Ecto neural progenitor cell (in vitro differentiated cells): ENCODE measurements around the gene EIF3L.

Experiments used
- DNase-seq: peaks from one replicate; pipeline ENCODE4 v3.0.0-alpha.2; 2018; ENCODE audit warnings: low spot score

EIF3L gene

DNA sequence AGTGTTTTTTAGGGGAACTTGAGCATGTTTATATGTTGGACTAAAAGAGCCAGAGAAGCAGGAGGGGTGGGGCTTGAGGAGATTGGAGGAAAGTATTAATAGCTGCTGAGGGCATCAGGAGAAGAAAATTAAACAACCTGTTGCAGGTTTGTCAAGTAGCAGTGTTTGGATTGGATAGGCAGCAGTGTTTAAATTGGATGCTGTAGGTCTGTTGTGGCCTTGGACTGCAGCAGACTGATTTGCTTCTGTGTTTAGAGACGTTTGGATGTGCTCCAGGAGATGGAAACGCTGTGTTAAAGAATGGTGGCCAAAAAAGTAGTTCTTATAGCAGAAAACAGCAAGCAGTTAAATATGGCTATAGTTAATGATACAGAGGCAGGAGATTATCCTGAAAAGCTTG, 5.7 kb downstream of the EIF3L start:
- DNase-seq: no peak

DNA sequence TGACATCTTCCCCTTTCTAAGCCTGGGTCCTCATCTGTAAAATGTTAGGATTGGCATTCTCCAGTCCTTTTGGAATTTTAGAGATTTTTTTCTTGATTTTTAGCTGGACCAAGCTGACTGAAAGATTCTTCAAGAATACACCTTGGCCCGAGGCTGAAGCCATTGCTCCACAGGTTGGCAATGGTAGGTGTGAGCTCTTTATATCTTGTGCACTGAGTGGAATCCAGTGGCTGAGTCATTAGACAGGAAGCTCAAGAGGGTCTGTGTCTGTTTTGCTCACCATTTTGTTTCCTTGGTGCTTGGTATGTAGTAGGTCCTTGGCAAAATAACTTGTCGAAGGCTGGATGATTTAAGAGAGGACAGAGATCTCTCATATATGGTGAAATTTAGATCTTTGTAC, 6.2 kb downstream of the EIF3L start:
- no peak for DNase-seq

DNA sequence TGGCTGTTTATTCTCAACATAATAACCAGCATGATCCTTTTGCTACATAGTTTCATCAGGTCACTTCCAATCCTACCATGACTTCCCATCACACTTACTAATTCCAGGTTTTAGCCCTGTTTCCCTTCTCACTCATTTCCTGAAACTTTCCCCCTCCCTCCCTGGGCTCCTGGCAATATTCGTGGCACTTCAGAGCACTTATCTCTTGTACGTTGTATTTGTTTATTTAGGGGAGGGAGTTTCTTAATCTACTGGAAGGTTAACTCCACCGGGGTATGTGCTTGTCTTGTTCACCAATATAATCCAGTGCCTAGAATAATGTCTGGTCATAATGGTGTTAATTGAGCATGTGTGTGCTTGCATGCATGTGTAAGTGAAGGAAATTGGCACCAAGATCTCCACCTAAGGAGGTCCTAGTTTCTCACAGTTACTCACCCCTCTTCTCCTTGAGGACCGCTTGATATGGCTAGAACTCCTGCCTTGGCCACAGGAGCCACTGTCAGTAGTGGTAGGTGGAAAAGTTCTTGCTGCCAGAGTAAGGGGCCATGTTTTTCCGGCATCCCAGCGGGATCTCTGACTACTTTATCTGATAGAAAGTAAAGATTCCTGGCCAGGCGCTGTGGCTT, 11.7 kb downstream of the EIF3L start:
- DNase-seq: no peak

- no peak for DNase-seq
Measured at GRCh38 chr22:37862570-37863325, 13.5 kb downstream of the EIF3L start.

- DNase-seq: no peak
Measured at GRCh38 chr22:37865510-37865909, 16.3 kb downstream of the EIF3L start.

- DNase-seq: no peak
Measured at GRCh38 chr22:37870273-37870672, 21.1 kb downstream of the EIF3L start.

DNA sequence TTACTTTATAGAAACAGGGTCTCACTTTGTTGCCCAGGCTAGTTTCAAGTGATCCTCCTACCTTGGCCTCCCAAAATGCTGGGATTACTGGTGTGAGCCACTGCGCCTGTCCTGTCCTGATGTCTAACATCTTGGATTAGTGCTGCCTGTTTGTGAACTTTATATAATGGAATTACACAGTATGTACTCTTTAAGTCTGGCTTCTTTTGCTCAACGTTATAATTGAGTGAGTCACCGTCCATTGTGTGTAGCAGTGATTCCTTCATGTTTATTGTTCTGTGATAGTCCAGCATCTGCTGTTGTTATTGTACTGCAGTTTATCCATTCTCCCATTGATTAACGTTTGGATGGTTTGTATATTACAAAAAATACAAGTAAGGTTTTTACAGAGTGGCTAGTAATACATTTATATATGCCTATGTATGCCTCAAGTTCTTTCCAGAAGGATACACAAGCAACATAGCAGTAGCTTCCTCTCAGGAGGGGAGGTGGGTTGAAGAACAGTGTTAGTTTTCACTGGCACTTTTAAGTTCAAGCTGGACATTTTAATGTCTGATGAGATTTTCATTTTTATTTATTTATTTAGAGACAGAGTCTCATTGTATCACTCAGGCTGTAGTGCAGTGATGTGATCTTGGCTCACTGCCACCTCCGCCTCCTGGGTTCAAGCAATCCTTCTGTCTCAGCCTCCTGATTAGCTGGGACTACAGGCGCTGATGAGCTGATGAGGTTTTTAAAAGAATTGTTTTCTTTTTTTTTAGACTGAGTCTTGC, 31.6 kb downstream of the EIF3L start:
- DNase-seq: no peak

- DNase-seq: no peak
Measured at GRCh38 chr22:37884420-37884819, 35.2 kb downstream of the EIF3L start.

GRCh38 chr22:37887584-37888378, 38.6 kb downstream of the EIF3L start:
- DNase-seq: peak; percentile 50

- DNase-seq: no peak
Measured at GRCh38 chr22:37891926-37892325, 42.7 kb downstream of the EIF3L start.

DNA sequence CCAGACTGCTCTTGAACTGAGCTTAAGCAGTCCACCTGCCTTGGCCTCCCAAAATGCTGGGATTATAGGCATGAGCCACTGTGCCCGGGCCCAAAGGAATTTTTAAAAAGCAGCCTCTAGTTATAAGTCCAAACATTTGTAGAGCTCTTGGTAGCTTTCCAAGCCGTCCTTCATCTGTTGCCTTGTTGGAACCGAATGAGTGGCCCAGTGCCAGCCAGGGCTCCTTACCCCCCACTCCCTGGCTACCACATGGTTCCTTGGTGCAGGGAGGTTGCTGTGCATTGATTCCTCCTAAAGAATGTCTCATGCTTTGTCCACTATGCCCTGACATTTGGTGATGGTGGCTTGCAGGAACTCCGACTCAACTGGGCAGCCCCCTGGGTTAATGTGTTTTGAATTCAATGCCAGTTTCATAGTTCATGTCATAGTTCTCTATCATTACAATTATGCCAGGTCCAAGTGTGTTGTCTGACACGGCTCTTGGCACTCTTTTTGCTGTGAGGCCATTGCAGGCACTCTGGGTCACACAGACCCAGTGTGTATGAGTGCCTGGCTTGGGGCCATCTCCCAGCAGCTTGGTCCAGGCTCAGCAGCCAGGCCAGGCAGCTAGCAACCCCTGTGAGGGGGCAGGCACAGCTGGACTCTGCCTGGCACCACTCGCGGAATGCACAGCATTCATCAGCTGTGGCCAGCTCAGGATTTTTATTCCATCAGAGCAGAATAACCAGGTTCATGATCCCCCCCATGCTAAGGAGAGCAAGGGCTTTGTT, 43.5 kb downstream of the EIF3L start:
- no peak for DNase-seq

DNA sequence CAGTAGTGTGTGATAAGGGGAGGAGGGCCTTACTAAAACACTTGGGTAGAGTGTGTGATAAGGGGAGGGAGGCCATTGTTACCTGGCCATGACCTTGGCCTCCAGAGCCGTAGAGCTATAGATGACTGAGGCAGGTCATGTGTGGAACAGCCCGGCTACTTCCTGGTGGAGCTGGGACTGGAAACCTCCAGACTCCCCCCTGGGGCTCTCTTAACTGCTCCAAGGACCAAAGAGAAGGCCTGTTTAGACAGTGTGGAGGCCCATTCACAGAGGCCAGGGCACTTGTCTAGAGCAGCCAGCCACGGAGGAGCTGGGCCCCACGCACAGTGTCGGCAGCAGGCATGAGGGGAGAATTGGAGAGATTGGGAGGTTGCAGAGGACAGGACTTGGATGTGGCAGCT, 44.4 kb downstream of the EIF3L start:
- DNase-seq: no peak

GRCh38 chr22:37894939-37895670, 45.9 kb downstream of the EIF3L start:
- peak; percentile 69 for DNase-seq

DNA sequence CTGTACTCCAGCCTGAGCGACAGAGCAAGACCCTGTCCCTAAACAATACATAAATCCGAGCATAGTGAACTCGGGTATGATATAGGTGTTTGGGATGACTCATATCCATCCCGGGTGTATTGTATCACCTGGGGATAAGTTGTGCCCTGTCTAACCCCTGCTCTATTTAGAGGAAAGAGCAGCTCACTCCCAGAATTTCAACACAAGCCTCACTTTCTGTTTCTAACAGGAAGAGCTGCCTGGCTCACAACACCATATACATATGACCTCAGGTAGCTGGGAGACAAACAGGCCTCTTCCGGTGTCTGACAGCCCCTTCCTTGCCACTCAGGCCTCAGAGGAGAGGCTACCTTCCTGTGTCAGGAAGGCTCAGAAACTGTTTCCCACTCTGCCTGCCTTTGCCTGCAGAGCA, 47.0 kb downstream of the EIF3L start:
- no peak for DNase-seq

DNA sequence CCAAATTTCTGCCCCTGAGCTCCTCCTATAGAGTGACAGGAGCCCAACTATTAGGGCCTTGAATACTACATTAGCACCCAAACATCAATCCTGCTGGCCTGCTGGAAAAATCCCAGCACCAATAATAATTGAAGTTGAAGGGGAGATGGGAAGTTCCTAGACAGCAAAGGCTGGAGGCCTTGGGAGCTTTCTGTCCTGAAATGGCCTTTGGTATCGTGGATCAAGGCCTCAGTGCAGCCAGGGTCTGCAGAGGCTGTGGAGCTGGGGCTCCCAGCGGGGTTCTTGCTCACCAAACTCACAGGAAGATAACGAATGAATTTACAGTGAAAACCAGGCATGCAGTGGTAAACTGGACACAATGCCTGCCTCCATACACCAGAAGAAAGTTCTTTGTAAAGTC, 47.7 kb downstream of the EIF3L start:
- no peak for DNase-seq

- DNase-seq: no peak
Measured at GRCh38 chr22:37897807-37898206, 48.6 kb downstream of the EIF3L start.

- no peak for DNase-seq
Measured at GRCh38 chr22:37898441-37899181, 49.4 kb downstream of the EIF3L start.

- DNase-seq: peak; percentile 61
Measured at GRCh38 chr22:37904572-37905533, 55.6 kb downstream of the EIF3L start.
